ENCODE data around the gene KLHL17.
A peak's percentile ranks its signal among the peaks of the same experiment; 100 is the strongest.

Gene KLHL17

GRCh38 chr1:952603-953002, 7.8 kb upstream of the KLHL17 start:
- no peak for DNase-seq

GRCh38 chr1:953524-954320, 6.7 kb upstream of the KLHL17 start:
- no peak for DNase-seq

GRCh38 chr1:954927-955326, 5.5 kb upstream of the KLHL17 start:
- no peak for DNase-seq

- no peak for DNase-seq
Observed at GRCh38 chr1:955474-955873, 4.9 kb upstream of the KLHL17 start.

GRCh38 chr1:956636-957035, 3.7 kb upstream of the KLHL17 start:
- DNase-seq, result no peak

GRCh38 chr1:958823-959730, 1.3 kb upstream of the KLHL17 start, which contains the start of gene NOC2L:
NOC2L (minus strand) TSS chr1:959256; CDS start chr1:959240, 16 bp downstream.
- peak; percentile 99 to 100 for DNase-seq

GRCh38 chr1:959731-960362, 537 bp upstream of the KLHL17 start:
- DNase-seq, result no peak

GRCh38 chr1:961132-961669, 817 bp downstream of the KLHL17 start:
- DNase-seq, result no peak

GRCh38 chr1:962381-963300, 2.3 kb downstream of the KLHL17 start:
- DNase-seq, result no peak

- DNase-seq, result no peak
Observed at GRCh38 chr1:963301-963651, 2.9 kb downstream of the KLHL17 start.

- DNase-seq, result no peak
Observed at GRCh38 chr1:963746-964525, 3.6 kb downstream of the KLHL17 start.

- no peak for DNase-seq
Observed at GRCh38 chr1:964691-965525, 4.5 kb downstream of the KLHL17 start.

GRCh38 chr1:965526-966134, 5.2 kb downstream of the KLHL17 start:
- DNase-seq, result no peak

GRCh38 chr1:966135-966703, 5.8 kb downstream of the KLHL17 start, which contains the start of gene PLEKHN1:
PLEKHN1 (plus strand) TSS chr1:966482; CDS start chr1:966532, 50 bp downstream.
- no peak for DNase-seq

- DNase-seq, result peak; percentile 78 to 82
Observed at GRCh38 chr1:966704-967300, 6.4 kb downstream of the KLHL17 start.

- DNase-seq, result no peak
Observed at GRCh38 chr1:967466-968343, 7.3 kb downstream of the KLHL17 start.

- no peak for DNase-seq
Observed at GRCh38 chr1:969260-969855, 9.0 kb downstream of the KLHL17 start.
